OCI-M2 (cell line): ENCODE data around the gene CREB3L1.
"Not testable (repeated sequence)": the region's sequence is repeated elsewhere in the genome, so short reads cannot be mapped to it uniquely, and the experiment has no call there.

Experiments used
- DNase-seq: peaks from one replicate; lab custom pipeline; 2025; ENCODE audit not compliant: unreplicated experiment; lab: John Stamatoyannopoulos, UW

The CREB3L1 gene

GRCh38 chr11:46295312-46296058, 18.0 kb downstream of the CREB3L1 start:
- no peak for DNase-seq

- no peak for DNase-seq
Measured at GRCh38 chr11:46296059-46296527, 18.6 kb downstream of the CREB3L1 start.

GRCh38 chr11:46296528-46297448, 19.3 kb downstream of the CREB3L1 start:
- no peak for DNase-seq

GRCh38 chr11:46298699-46299433, 21.4 kb downstream of the CREB3L1 start:
- DNase-seq, result no peak

GRCh38 chr11:46299451-46299961, 22.0 kb downstream of the CREB3L1 start:
- DNase-seq, result no peak

- DNase-seq, result no peak
Measured at GRCh38 chr11:46300270-46300669, 22.8 kb downstream of the CREB3L1 start.

- no peak for DNase-seq
Measured at GRCh38 chr11:46302866-46303265, 25.4 kb downstream of the CREB3L1 start.

- not testable (repeated sequence) for DNase-seq
Measured at GRCh38 chr11:46304036-46304435, 26.6 kb downstream of the CREB3L1 start.

- DNase-seq, result no peak
Measured at GRCh38 chr11:46304605-46305179, 27.2 kb downstream of the CREB3L1 start.

GRCh38 chr11:46305295-46305694, 27.8 kb downstream of the CREB3L1 start:
- DNase-seq, result no peak

GRCh38 chr11:46306296-46306853, 28.9 kb downstream of the CREB3L1 start:
- DNase-seq, result no peak

- DNase-seq, result no peak
Measured at GRCh38 chr11:46307369-46307768, 29.9 kb downstream of the CREB3L1 start.

- no peak for DNase-seq
Measured at GRCh38 chr11:46307785-46308341, 30.4 kb downstream of the CREB3L1 start.

GRCh38 chr11:46308631-46309419, 31.4 kb downstream of the CREB3L1 start:
- DNase-seq, result no peak

- no peak for DNase-seq
Measured at GRCh38 chr11:46309814-46310259, 32.4 kb downstream of the CREB3L1 start.

- no peak for DNase-seq
Measured at GRCh38 chr11:46315033-46315738, 37.7 kb downstream of the CREB3L1 start.

GRCh38 chr11:46315783-46316563, 38.5 kb downstream of the CREB3L1 start:
- no peak for DNase-seq

GRCh38 chr11:46319074-46319453, 41.6 kb downstream of the CREB3L1 start:
- DNase-seq, result no peak
